Body of pancreas (tissue), 4 donors: ENCODE measurements around the gene NOB1.
"Not testable (repeated sequence)": the region's sequence is repeated elsewhere in the genome, so short reads cannot be mapped to it uniquely, and the experiment has no call there.

Experiments
- POLR2A ChIP-seq, 3 donors: fragments of 450-650 bp; IDR thresholded peaks; one replicate each; pipeline ENCODE4 v1.6.1; 2016; ENCODE audit warnings: antibody characterized with exemption in 3 of 3, mild to moderate bottlenecking in 2 of 3
- TF ChIP-seq, protein P1 (sequence below), 7 experiments: fragments of 450-650 bp in 4 of 7; fragments of 200-600 bp in 3 of 7; sonication (generic) in 3 of 7; IDR thresholded peaks; one replicate each; pipeline ENCODE4 v1.5.1; 2016 to 2019; ENCODE audit warnings: antibody characterized with exemption in 7 of 7

- TF ChIP-seq, protein P1, sequence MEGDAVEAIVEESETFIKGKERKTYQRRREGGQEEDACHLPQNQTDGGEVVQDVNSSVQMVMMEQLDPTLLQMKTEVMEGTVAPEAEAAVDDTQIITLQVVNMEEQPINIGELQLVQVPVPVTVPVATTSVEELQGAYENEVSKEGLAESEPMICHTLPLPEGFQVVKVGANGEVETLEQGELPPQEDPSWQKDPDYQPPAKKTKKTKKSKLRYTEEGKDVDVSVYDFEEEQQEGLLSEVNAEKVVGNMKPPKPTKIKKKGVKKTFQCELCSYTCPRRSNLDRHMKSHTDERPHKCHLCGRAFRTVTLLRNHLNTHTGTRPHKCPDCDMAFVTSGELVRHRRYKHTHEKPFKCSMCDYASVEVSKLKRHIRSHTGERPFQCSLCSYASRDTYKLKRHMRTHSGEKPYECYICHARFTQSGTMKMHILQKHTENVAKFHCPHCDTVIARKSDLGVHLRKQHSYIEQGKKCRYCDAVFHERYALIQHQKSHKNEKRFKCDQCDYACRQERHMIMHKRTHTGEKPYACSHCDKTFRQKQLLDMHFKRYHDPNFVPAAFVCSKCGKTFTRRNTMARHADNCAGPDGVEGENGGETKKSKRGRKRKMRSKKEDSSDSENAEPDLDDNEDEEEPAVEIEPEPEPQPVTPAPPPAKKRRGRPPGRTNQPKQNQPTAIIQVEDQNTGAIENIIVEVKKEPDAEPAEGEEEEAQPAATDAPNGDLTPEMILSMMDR (IDR thresholded peaks at IDR 0.05): not testable (repeated sequence)
- not testable (repeated sequence) for TF ChIP-seq POLR2A (IDR thresholded peaks at IDR 0.05)
These were observed 2.6 kb upstream of the NOB1 start for GRCh38 chr16:69757375-69757774.
